Activated CD4-positive, CD25-positive, alpha-beta regulatory T cell (primary cell): ENCODE results near the gene CCDC68.
"Not testable (repeated sequence)": the region's sequence is repeated elsewhere in the genome, so short reads cannot be mapped to it uniquely, and the experiment has no call there.

Source experiments
- DNase-seq, 4 experiments: peaks; one replicate each; lab custom pipeline; 2025; lab: John Stamatoyannopoulos, UW

The CCDC68 gene

DNA sequence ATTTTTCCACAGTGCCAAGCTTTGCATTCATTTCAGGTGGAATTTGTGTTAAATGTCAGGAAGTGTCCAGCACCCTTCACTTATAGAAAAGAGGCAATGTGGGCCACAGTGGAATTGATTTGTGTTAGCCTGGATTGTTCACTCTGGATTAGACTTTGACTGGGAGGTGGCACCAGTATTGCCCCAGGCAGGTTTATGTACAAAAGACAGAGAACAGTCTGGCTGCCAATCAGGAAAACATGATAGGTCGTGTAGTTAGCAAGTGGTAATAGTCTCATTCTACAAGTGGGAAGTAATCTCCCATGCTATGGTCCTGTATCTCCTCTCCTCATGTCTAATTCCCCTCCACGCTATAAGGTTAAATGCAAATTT is 85.4 kb downstream of the CCDC68 start:
- DNase-seq = no peak

DNA sequence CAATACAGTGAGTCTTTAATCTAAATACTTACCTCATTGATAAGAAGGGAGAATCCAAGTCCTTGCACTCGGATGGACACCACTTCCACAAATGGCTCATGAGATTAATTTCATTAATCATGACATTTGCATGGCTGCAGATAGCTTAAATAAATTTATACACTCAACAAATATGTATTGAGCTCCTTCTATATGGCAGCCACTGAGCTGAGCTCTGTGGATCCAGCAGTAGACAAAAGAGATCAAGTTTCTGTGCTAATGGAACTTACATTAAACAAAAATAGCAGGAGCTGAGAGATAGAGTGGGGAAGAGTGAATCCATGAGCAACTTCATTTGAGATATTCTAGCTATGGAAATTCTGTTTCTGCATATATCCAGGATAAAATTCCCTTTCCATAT is 86.6 kb downstream of the CCDC68 start:
- no peak for DNase-seq

DNA sequence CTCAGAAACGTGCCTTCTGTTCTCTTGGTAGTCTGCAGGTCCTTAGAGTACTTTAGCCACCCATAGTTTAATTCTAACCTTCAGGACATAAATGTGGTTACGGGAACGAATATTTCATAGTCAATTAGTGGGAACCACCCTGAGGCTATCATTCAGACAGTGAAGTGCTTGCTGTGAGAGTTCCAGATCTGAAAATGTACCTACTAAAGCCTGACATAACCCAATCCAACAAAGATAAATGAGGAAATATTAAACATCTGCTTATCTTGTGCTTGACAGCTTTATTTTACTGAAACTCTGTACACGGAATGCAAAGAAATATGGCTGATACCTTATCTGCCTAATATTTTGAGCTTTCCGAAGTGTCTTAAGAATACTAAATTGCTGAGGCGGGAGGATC is 88.0 kb downstream of the CCDC68 start:
- no peak for DNase-seq

DNA sequence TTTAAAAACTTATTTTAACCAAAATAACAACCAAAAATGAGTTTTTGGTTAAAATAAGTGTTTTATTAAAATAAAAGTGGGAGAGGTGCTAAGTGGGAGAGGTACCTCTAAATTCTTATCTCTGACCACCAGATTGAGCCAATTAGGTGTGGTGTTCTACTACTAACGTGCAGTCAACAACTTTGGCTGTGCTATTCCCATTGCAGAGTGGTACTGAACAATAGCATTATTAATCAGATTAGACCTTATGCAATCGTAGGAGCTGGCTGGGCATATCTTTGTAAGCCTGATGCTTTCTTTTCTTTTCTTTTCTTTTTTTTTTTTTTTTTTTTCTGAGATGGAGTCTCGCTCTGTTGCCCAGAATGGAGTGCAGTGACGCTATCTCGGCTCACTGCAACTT is 92.1 kb downstream of the CCDC68 start:
- no peak for DNase-seq

DNA sequence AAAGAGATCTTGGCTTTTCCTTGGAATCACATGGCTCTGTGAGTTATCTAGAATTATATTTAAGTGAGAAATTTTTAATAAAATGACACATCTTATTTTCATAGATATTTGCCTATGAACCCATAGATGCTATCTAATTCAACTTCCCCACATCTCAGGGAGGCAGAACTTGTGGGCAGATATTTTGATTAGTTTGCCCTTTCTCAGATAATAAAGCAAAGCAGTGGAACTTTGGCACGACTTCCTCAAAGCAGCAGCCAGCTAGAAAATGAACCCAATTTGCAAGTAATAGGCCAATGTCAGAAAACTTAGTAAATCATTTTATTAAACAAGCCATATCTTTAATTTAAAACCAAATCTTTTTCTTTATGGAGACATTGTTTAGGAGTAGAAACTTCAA is 98.3 kb downstream of the CCDC68 start:
- DNase-seq = no peak

DNA sequence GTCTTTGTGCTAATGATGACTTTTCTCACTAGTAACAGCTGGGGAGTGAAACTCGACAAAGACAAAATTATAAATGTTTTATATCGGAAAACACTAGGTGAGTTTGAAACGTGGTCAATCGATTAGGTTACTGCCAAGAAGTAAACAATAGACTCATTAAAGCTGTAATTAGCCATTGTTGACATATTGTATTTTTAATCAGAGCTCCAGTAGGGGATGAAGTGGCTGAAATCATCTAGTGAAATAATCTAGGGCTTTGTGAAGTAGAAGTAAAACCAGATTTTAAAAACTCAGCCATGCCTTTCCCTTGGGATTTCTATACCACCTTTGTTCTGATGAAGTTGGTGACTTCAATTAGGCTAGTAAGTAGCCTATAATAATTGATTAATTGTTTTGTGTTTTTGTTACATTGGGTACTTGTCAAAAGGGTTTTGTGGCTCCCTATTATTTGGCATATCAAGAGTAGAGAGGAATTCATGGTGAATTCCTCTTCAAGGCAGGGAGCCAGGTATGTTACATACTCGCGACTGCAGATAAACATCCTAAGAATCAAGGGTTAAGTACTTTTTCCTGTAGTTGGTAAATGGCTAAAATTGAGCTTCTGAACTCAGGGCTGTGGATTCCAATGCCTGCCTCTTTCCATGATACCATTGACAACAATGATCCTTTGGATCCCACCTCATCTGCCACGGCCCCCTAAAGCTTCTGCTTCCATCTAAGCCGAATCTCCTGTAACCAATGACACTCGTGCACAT is 99.4 kb downstream of the CCDC68 start:
- DNase-seq = no peak

DNA sequence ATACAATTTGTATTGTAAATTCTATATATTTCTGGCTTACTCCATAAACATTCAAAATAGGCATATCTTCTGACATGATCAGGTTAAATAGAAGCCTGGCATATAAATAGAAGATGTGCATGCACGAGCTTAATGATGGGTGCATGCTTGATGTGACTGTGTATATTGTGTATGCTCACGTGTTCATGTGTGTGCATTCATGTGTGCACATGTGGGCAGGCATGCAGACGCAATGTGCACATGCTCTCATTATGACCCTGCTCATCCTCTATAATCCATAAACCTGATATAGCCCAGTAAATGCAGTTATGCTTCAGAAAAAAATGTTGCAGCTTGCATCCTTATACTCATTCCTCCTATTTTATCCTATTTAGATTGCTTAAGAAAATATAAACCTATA is 101.8 kb downstream of the CCDC68 start:
- no peak for DNase-seq

DNA sequence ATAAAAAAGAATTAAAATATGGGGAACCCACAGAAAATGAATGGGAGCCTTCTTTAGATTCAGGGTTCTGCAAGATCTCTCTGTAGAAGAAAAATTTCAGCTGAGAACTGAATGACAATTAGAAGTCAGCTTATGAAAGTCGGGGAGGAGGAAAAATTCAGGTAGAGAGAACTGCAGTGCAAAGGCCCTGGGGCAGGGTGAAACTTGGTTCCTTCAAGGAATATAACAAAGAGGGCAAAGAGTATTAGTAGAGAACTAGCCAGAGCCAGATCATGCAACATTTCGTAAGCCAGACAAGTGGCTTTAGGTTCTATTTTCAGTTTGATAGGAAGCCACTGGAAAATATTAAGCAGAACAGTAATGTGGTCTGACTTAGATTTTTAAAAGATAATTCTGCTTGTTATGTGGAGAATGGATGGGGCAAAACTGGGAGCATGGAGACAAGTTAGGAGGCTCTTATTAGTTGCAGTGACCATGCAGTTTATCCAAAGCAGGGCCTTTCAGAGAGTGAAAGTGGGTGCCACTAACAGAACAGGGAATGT is 103.1 kb downstream of the CCDC68 start:
- no peak for DNase-seq

DNA sequence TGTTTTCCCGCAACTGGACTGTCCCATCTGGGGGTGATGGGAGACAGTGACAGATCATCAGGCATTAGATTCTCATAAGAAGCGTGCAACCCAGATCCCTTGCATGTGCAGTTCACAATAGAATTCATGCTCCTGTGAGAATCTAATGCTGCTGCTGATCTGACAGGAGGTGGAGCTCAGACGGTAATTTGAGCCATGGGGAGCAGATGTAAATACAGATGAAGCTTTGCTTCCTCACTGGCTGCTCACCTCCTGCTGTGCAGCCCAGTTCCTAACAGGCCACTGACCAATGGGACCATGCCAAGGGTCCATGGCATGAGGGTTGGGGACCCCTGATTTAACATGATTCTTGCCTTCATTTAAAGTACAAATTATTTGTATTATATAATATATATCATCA is 104.2 kb downstream of the CCDC68 start:
- not testable (repeated sequence) for DNase-seq

DNA sequence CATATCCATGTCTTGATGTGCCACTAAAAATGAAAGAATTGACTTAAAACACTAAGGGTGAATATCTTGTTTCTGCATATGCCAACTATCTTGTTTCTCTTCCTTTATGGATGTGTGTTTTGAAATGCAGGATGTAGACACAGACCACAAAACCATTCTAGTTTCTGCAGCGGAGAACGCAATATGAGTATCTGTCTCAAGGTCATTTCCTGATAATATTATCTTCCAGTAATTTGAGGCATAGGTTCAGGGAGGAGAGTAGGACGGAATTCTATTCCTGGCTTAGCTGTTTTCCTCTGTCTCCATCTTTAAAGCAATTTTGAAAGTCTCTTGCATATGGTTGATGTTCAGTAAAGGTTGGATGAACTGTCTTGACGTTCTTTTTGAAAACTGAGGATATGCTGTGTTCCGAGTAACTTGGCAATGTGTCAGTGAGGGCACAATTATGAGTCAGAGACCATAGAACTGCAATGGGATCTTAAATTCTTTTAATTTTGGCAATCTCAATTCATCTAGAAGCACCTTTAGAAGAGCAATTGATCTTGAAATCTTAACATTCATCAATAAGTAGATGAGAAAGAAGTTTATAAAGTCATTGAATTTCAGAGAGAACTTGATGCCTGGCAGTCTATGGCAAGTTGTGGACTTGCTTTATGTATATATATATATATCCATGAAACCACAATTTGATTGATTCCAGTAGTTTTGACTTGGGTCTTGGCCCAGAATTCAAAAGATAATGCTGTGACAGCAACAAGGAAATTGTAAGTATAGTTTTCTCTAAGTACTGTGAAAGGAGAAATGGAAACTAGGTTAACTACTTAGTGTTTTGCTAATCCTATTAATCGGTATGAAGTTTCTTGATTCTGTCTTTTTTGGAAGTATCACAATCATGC is 106.2 kb downstream of the CCDC68 start:
- DNase-seq = no peak
